Stimulated activated naive CD4-positive, alpha-beta T cell (primary cell): ENCODE results near the gene CIITA.

Source experiments
- DNase-seq, 6 experiments: peaks; one replicate each; lab custom pipeline; 2025; lab: John Stamatoyannopoulos, UW

Gene CIITA

DNA sequence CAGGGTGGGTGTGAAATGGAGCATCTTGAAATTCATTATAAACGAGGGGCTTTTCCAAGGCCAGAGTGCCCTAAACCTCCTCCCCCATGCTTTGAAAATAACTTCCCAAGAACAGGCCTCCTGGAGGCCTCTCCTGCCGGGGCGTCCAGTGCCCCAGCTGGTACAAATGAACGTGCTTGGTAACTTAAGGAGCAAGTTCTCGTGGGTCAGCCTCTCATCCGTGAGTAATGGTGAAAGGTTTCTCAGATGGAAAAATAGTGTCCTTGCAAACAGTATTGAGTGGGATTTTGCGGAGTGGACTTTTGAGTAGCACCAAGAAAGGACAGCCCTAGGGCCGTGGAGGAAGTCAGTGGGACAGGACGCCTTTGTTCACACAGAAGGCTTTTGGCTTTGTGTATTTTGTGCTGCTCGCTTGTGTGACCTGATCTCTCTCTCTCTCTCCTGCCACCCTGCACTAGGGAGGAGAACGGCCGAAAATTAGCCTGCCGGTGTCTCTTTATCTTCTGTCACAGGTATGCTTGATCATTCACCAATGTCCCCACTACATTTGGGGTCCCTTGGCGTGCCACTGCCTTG is 102.0 kb downstream of the CIITA start:
- DNase-seq: no peak

DNA sequence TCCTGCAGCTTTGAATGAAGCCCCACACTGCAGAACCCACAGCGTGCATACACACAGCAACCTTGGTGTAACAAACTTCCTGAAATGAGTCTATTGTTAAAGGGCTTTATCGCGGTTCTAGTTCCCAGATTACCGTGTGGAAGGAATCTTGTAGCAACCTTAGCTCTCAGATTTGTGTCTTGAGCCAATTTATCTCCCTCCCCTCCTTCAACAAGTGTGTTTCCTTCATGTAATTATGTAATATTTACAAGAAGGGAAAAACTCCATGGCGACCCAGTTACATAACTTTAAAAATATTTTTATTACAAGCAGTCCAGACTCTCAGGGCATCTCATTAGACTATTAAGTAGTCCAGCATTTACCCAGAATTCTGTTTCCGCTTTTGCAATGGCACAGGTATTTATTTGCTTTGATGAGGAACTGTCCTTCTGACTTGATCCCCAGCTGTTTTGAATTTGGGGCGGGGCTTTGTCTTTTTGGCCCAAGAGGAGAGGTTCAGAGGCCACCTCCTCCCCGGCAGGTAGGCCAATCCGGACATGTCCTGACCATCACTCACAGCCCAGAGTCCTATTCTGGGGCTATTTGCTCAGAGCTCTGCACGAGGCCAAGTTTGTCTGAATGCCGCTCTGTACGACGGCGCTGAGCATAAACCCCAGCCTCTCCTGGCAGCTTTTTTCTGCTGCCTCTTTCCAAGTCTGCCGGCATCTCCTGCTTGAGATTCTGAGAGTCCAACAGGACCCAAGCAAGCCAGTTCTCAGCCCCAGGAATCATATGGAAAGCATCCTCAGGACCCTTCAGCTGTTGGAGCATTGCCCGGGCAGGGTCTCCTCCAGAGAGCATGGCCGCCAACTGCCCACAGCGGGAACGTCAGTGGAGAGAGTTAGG is 103.0 kb downstream of the CIITA start:
- no peak for DNase-seq

DNA sequence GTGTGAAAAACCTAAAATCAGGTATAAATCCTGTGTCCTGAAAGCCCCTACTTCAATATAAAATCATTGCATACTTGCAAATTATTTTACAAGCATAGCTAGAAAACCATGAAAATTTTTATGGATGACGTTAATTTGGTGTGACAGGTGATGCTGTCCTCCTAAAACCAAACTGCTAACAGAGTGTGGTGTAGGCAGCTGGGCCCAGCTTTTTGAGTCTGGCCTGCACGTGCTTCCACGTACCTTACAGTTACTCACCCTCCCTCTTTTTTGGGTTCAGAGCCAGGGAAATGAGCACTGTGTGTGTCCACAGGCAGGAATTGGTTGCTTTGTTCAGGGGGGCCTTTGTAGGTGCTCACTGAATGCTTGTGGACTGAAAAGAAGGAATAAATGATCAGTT is 103.8 kb downstream of the CIITA start:
- DNase-seq: no peak

DNA sequence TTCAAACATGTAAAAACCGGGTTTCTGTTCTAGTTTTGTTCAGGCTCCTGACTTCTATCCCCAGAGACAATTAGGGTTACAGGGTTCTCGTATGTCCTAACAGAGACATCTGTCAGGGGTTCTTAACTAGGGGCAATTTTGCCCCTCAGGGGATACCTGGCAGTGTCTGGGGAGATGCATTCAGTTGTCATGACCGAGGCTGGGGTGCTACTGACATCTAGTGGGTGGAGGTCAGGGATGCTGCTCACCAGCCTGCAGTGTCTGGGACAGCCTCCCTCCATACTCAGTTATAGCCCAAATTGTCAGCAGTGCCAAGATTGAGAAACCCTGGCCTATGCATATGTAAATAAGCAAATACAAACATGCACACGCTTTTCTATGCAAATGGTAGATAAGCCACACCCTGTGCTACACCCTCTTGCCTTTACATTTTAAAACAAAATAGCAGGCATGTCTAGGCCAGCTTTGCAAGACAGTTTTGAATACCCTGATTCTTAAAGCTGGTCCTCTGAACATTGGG is 104.8 kb downstream of the CIITA start:
- DNase-seq: no peak

- DNase-seq: no peak
Observed at GRCh38 chr16:10982465-10983150, 105.6 kb downstream of the CIITA start.

- DNase-seq: no peak
Observed at GRCh38 chr16:10983159-10983558, 106.2 kb downstream of the CIITA start.

GRCh38 chr16:10984509-10984908 is 107.5 kb downstream of the CIITA start:
- DNase-seq: no peak
